ENCODE results near the gene MAT1A. TPM values are rescaled to one million over a fixed set of nuclear protein-coding genes. Genes with fewer than 3 reads are reported as not detected.

The MAT1A gene
- total and polyA plus RNA-seq, 2 of the 13 experiments (the other 11 are each of a cell fraction or from before 2014, with no cell fraction given) = 57.1 to 76.9 TPM

GRCh38 chr10:80289451-80290287 lies at the start of gene MAT1A (continued):
- TF ChIP-seq SMC3 (IDR thresholded peaks at IDR 0.05; ENCODE audit: low read length) (peak; percentile 50), RNF2 (conservative IDR thresholded peaks at IDR 0.05; ENCODE audit: low read depth) (no peak; the same call in 1 of the 2 replicates), PATZ1 (CRISPR knock-in tag; IDR thresholded peaks at IDR 0.05) (peak; percentile 41), ZNF777 (CRISPR knock-in tag; IDR thresholded peaks at IDR 0.05) (no peak), RXRA (CRISPR knock-in tag; IDR thresholded peaks at IDR 0.05) (no peak), ELF3 (CRISPR knock-in tag; IDR thresholded peaks at IDR 0.05) (no peak), ZNF317 (CRISPR knock-in tag; IDR thresholded peaks at IDR 0.05) (0 out of 2 replicates have a peak, but pooled peaks have one; percentile 38), ATF7-NPFF (CRISPR knock-in tag; IDR thresholded peaks at IDR 0.05; ENCODE audit: low read depth) (peak; percentile 55; the same call in 1 of the 2 replicates), NFE2L2 (IDR thresholded peaks at IDR 0.05; ENCODE audit: low read length) (no peak), RNF219 (CRISPR knock-in tag; IDR thresholded peaks at IDR 0.05) (no peak), NFE2L1 (CRISPR knock-in tag; IDR thresholded peaks at IDR 0.05; ENCODE audit: borderline replicate concordance) (no peak), TBX2 (CRISPR knock-in tag; IDR thresholded peaks at IDR 0.05; ENCODE audit: borderline replicate concordance) (no peak; the same call in 1 of the 2 replicates), XBP1 (CRISPR knock-in tag; IDR thresholded peaks at IDR 0.05) (no peak), MLLT10 (CRISPR knock-in tag; IDR thresholded peaks at IDR 0.05) (no peak), EZH2 (conservative IDR thresholded peaks at IDR 0.05; ENCODE audit: low read depth, low read length) (no peak), TARDBP (CRISPR knock-in tag; IDR thresholded peaks at IDR 0.05) (peak; percentile 31; the same call in 1 of the 2 replicates), SAP130 (CRISPR knock-in tag; IDR thresholded peaks at IDR 0.05; ENCODE audit: low read depth) (peak; percentile 90)
- TF ChIP-seq, protein P1, sequence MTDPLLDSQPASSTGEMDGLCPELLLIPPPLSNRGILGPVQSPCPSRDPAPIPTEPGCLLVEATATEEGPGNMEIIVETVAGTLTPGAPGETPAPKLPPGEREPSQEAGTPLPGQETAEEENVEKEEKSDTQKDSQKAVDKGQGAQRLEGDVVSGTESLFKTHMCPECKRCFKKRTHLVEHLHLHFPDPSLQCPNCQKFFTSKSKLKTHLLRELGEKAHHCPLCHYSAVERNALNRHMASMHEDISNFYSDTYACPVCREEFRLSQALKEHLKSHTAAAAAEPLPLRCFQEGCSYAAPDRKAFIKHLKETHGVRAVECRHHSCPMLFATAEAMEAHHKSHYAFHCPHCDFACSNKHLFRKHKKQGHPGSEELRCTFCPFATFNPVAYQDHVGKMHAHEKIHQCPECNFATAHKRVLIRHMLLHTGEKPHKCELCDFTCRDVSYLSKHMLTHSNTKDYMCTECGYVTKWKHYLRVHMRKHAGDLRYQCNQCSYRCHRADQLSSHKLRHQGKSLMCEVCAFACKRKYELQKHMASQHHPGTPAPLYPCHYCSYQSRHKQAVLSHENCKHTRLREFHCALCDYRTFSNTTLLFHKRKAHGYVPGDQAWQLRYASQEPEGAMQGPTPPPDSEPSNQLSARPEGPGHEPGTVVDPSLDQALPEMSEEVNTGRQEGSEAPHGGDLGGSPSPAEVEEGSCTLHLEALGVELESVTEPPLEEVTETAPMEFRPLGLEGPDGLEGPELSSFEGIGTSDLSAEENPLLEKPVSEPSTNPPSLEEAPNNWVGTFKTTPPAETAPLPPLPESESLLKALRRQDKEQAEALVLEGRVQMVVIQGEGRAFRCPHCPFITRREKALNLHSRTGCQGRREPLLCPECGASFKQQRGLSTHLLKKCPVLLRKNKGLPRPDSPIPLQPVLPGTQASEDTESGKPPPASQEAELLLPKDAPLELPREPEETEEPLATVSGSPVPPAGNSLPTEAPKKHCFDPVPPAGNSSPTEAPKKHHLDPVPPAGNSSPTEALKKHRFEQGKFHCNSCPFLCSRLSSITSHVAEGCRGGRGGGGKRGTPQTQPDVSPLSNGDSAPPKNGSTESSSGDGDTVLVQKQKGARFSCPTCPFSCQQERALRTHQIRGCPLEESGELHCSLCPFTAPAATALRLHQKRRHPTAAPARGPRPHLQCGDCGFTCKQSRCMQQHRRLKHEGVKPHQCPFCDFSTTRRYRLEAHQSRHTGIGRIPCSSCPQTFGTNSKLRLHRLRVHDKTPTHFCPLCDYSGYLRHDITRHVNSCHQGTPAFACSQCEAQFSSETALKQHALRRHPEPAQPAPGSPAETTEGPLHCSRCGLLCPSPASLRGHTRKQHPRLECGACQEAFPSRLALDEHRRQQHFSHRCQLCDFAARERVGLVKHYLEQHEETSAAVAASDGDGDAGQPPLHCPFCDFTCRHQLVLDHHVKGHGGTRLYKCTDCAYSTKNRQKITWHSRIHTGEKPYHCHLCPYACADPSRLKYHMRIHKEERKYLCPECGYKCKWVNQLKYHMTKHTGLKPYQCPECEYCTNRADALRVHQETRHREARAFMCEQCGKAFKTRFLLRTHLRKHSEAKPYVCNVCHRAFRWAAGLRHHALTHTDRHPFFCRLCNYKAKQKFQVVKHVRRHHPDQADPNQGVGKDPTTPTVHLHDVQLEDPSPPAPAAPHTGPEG (CRISPR knock-in tag; IDR thresholded peaks at IDR 0.05) = no peak
- TF ChIP-seq, protein P2, sequence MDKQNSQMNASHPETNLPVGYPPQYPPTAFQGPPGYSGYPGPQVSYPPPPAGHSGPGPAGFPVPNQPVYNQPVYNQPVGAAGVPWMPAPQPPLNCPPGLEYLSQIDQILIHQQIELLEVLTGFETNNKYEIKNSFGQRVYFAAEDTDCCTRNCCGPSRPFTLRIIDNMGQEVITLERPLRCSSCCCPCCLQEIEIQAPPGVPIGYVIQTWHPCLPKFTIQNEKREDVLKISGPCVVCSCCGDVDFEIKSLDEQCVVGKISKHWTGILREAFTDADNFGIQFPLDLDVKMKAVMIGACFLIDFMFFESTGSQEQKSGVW (CRISPR knock-in tag; IDR thresholded peaks at IDR 0.05; ENCODE audit: borderline replicate concordance) = no peak

All from HepG2 (cell line).